Upper lobe of left lung (tissue), 4 donors: ENCODE results near the gene CDH7.

Experiments
- CTCF ChIP-seq, 6 experiments: fragments of 450-650 bp in 4 of 6; fragments of 200-600 bp in 2 of 6; sonication (generic) in 2 of 6; IDR thresholded peaks; one replicate each; pipeline ENCODE4 v1.5.1; 2016 to 2019; ENCODE audit warnings: antibody characterized with exemption in 6 of 6
- EP300 ChIP-seq, 4 donors: sonication (generic); formaldehyde crosslinking; IDR thresholded peaks; one replicate each; pipeline ENCODE4 v1.5.1; 2017; ENCODE audit warnings: antibody characterized with exemption in 4 of 4, control low read depth in 2 of 4
- POLR2AphosphoS5 ChIP-seq, 2 donors: sonication (generic); formaldehyde crosslinking; IDR thresholded peaks; one replicate each; pipeline ENCODE4 v1.5.1; 2017; ENCODE audit warnings: antibody characterized with exemption in 2 of 2

DNA sequence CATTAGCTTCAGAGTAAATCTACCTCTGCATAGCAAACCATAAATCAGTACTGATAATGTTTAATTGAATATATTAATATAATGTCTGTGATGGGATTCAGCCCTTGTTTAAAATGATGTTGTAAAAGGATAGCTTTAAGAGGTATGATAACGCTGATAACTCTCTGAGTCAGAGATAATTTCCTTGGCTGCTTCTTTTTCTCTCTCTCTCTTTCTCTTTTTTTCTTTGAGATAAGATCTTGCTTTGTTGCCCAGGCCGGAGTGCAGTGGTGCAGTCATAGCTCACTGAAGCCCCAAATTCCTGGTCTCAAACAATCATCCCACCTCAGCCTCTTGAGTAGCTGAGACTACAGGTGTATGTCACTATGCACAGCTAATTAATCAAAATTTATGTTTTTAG is 35.7 kb downstream of the CDH7 start:
- TF ChIP-seq CTCF (IDR thresholded peaks at IDR 0.05) (no peak), EP300 (IDR thresholded peaks at IDR 0.05) (no peak), POLR2AphosphoS5 (IDR thresholded peaks at IDR 0.05) (no peak)
